Pancreas (tissue), 10 donors: Measurements from ENCODE around the gene PHKG1. TPM values are rescaled to one million over a fixed set of nuclear protein-coding genes. Genes with fewer than 3 reads are reported as not detected.
A peak's percentile ranks its signal among the peaks of the same experiment; 100 is the strongest.
"Not testable (repeated sequence)": the region's sequence is repeated elsewhere in the genome, so short reads cannot be mapped to it uniquely, and the experiment has no call there.

ENCODE experiments used
- ATAC-seq, 4 donors: fragments of 200-7000 bp; cut with Tn5 transposase; one replicate each; pipeline versions ENCODE4 v1.8.0 to v1.9.1; 2020; ENCODE audit warnings: mild to moderate bottlenecking in 4 of 4, moderate library complexity in 4 of 4
- DNase-seq, 6 donors: peaks; one replicate each; pipeline ENCODE4 v3.0.0-alpha.2; 2020
- FAIRE-seq: peaks from 2 replicates; lab custom pipeline; 2012; peaks lifted over from hg19 to GRCh38; lab: Jason Lieb, UNC
- H3K27ac ChIP-seq, 4 donors: fragments of 200-600 bp; sonication (generic); 1 replicate in 3 of 4; 2 replicates in 1 of 4; pipeline versions ENCODE4 v1.5.0 to v1.8.0; 2020
- H3K27me3 ChIP-seq, 4 donors: fragments of 200-600 bp; one replicate each; pipeline ENCODE4 v1.8.0; 2021
- H3K36me3 ChIP-seq, 3 donors: fragments of 200-600 bp; sonication (generic) in 1 of 3; one replicate each; pipeline versions ENCODE4 v1.5.0 to v1.8.0; 2020 to 2021
- H3K4me1 ChIP-seq, 3 donors: fragments of 200-600 bp; one replicate each; pipeline ENCODE4 v1.8.0; 2021
- H3K4me3 ChIP-seq, 4 donors: fragments of 200-600 bp; sonication (generic) in 2 of 4; one replicate each; pipeline versions ENCODE4 v1.5.0 to v1.8.0; 2020 to 2021
- H3K9me3 ChIP-seq, 4 donors: fragments of 200-600 bp; one replicate each; pipeline ENCODE4 v1.8.0; 2021
- WGBS, 2 donors: extraction: QIAGEN DNeasy Blood & Tissue Kit; methylation state at CpG; one replicate each; pipeline ENCODE4 v1.1.7; 2013; 5-methylcytosine and 5-hydroxymethylcytosine counted together
- intact Hi-C, 3 donors: fragments of 100-400 bp; cut with DNase I; formaldehyde crosslinking; loops; one replicate each; pipeline versions ENCODE4 v1.11.1 to v1.14.2; 2022
- polyA plus RNA-seq, 2 donors: library from polyadenylated mRNA; stranded (reverse); fragments of 200-250 nt; gene quantifications; one replicate each; pipeline ENCODE4 v1.2.3, GENCODE V29; 2013
- total RNA-seq, 6 donors: library from RNA; stranded (reverse); fragmentation: NEBNext Ultra II Directional in 4 of 6; extraction: Animal tissue kit (Norgen Biotek cat#: 25700) in 4 of 6; gene quantifications; one replicate each; pipeline versions ENCODE4 v1.2.1 to v1.2.4, GENCODE V29; 2021 to 2023
- TF ChIP-seq, protein P1 (sequence below), 4 donors: fragments of 200-600 bp; sonication (generic) in 3 of 4; IDR thresholded peaks; one replicate each; pipeline versions ENCODE4 v1.5.0 to v1.8.0; 2021; ENCODE audit warnings: antibody characterized with exemption in 4 of 4
- donor health status: healthy with polysubstance abuse.
- donor health status: DM: no; HTN: no; CAD: no; lungs with moderate emphysema.
- donor health status: DM: no; HTN: no; CAD: no.
- donor health status: control.
- donor health status: control.
- donor health status: Bipolar disorder and iron deficiency.
- donor health status: DM: yes; HTN: yes; CAD: no.
- donor health status: DM: no; HTN: no; CAD: no.
- donor health status: DM: no; HTN: no; CAD: no.
- donor health status: DM: yes; HTN: yes; CAD: no.

Gene PHKG1
- total and polyA plus RNA-seq, 8 donors: 0.16 to 1.6 (median 0.61) TPM

DNA sequence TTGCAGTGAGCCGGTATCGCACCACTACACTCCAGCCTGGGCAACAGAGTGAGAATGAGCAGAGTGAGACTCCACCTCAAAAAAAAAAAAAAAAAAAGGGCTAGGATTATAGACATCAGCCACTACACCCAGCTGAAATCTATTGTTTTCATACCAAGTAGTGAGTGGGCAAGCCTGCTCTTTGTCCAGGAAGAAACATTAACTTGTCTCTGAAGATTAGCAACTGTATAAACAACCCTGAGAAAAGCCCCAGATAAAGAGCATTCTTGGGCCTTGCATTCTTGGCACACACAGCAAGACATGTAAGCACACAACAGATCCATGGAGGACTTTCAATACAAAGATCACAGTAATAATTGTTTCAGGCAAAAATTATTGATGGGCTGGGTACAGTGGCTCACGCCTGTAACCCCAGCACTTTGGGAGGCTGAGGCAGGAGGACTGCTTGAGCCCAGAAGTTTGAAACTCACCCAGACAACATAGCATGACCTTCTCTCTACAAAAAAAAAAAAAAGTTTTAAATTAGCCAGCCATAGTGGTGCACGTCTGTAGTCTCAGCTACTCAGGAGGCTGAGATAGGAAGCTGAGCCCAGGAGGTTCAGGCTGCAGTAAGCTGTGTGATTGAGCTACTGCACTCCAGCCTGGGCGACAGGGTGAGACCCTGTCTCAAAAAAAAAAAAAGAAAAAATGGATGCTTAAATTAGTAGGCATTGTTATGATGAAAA is 45.9 kb downstream of the PHKG1 start:
- H3K4me3 ChIP-seq: no peak overlapping the region
- TF ChIP-seq, protein P1, sequence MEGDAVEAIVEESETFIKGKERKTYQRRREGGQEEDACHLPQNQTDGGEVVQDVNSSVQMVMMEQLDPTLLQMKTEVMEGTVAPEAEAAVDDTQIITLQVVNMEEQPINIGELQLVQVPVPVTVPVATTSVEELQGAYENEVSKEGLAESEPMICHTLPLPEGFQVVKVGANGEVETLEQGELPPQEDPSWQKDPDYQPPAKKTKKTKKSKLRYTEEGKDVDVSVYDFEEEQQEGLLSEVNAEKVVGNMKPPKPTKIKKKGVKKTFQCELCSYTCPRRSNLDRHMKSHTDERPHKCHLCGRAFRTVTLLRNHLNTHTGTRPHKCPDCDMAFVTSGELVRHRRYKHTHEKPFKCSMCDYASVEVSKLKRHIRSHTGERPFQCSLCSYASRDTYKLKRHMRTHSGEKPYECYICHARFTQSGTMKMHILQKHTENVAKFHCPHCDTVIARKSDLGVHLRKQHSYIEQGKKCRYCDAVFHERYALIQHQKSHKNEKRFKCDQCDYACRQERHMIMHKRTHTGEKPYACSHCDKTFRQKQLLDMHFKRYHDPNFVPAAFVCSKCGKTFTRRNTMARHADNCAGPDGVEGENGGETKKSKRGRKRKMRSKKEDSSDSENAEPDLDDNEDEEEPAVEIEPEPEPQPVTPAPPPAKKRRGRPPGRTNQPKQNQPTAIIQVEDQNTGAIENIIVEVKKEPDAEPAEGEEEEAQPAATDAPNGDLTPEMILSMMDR (IDR thresholded peaks at IDR 0.05): no peak
- H3K9me3 ChIP-seq: no peaks in the 10 kb centered on the region
- intact Hi-C loops: no loop called here
- ATAC-seq: peak; percentile 45 to 64 (median 58)
- FAIRE-seq: no peak
- no peaks in the 10 kb centered on the region for H3K27me3 ChIP-seq
- peaks cover 14 to 24% (median 24%) of the 10 kb centered on the region in 3 donors for H3K4me1 ChIP-seq
- DNase-seq: peak in 4 of 6 donors; percentile 18 to 64 (median 56)
- 15 to 16% methylated on average over 5 of the region's 5 CpGs for WGBS, 2 donors
- no peaks in the 10 kb centered on the region for H3K36me3 ChIP-seq
- H3K27ac ChIP-seq: peak overlapping the region; percentile 54 to 85 (median 72)

DNA sequence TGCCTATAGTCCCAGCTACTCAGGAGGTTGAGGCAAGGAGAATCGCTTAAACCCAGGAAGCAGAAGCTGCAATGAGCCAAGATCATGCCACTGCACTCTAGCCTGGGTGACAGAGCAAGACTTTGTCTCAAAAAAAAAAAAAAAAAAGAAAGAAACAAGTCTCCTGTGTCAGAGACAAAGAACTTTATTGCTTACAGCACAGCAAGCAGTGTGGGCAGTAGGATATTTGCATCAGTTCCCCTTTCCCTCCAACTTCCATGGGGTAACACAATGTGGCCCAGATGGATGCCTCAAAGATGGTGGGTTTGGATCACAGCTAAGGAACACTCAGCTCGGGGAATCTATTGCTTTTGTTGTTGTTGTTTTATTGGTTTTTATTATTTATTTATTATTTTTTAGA is 47.0 kb downstream of the PHKG1 start:
- FAIRE-seq, H3K27me3 ChIP-seq, H3K36me3 ChIP-seq, intact Hi-C loops, H3K9me3 ChIP-seq, ATAC-seq, H3K4me3 ChIP-seq: not testable (repeated sequence)
- DNase-seq: peak in 1 of 6 donors; percentile 6
- H3K27ac ChIP-seq: peak overlapping the region in 3 of 4 donors; percentile 60 to 85 (median 85)
- H3K4me1 ChIP-seq: peaks cover 14 to 24% (median 24%) of the 10 kb centered on the region in 3 donors
- WGBS, 2 donors: 93 to 95% methylated on average over 2 of the region's 2 CpGs

DNA sequence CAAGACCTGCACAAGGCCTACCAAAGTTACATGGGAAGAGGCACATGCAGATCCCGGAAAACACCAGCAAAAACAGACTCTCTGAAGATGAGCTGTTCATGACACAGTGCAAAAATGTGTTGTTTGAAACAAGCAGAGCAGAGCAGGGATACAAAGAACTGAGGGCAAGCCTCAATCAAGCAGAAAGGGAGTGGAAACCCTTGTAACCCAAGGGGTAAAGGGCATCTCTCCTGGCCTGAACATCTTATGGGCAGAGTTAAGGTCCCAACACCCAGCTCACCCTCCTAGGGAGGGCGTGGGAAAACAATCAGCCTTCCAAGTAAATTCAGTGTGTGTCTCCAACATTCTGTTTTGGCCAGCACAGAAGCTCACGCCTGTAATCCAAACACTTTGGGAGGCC is 52.0 kb downstream of the PHKG1 start:
- H3K27me3 ChIP-seq: no peaks in the 10 kb centered on the region
- H3K36me3 ChIP-seq: no peaks in the 10 kb centered on the region
- no peak overlapping the region for H3K4me3 ChIP-seq
- H3K27ac ChIP-seq: peak overlapping the region in 1 of 4 donors; percentile 33
- no peak for FAIRE-seq
- 57 to 64% methylated on average over 3 of the region's 3 CpGs for WGBS, 2 donors
- intact Hi-C loops: no loop called here
- H3K9me3 ChIP-seq: no peaks in the 10 kb centered on the region
- TF ChIP-seq, protein P1 (IDR thresholded peaks at IDR 0.05): no peak
- H3K4me1 ChIP-seq: no peaks in the 10 kb centered on the region
- DNase-seq: no peak
- ATAC-seq: peak in 2 of 4 donors; percentile 11 to 61

DNA sequence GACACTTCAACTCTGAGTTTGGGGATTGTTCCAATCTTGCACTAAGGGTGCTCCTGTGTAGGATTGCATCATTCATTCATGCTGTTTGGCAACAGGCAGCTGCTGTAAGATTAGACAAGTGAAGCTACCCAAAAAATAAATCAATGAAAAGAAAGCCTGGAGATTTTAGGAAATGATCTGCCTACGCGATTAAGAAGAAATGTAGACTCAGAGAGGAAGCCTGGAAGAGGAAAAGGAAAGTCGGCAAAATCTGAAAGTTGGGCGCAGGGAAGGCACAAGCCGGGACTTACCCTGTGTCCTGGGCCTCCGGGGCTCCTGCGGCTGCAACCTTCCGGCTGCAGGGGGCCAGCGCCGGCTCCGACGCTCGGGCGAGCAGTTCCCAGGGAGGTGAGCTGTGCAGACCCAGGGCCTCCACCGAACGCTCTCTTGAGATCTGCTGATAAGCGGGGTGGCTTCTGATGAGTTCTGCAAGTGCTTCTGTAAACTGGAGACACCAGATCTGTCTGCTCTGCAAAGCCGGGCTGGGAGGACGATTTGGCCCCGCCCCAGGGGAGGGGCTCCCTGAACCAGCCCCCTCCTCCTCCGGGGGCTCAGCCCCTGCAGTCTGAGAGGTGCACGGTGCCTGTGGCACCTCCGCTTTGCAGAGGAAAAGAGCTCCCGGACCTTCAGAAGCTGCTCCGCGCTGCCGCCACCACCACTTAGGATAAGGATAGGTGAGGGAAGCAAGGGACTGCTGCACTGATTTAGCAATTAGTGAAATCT is 58.9 kb downstream of the PHKG1 start:
- no peak for FAIRE-seq
- ATAC-seq: peak; percentile 79 to 89 (median 88)
- Histone ChIP-seq H3K9me3 (no peaks in the 10 kb centered on the region), H3K36me3 (no peaks in the 10 kb centered on the region), H3K27ac (peak overlapping the region in 3 of 4 donors; percentile 18 to 64 (median 34)), H3K27me3 (no peaks in the 10 kb centered on the region), H3K4me3 (peak overlapping the region; percentile 23 to 71 (median 45)), H3K4me1 (peaks cover 0 to 11% (median 0%) of the 10 kb centered on the region in 3 donors)
- intact Hi-C loops: no loop called here
- WGBS, 2 donors: 0% methylated on average over 26 to 27 of the region's 27 CpGs
- TF ChIP-seq, protein P1 (IDR thresholded peaks at IDR 0.05): peak in 2 of 4 donors; percentile 10 to 16
- DNase-seq: peak; percentile 37 to 77 (median 56)

DNA sequence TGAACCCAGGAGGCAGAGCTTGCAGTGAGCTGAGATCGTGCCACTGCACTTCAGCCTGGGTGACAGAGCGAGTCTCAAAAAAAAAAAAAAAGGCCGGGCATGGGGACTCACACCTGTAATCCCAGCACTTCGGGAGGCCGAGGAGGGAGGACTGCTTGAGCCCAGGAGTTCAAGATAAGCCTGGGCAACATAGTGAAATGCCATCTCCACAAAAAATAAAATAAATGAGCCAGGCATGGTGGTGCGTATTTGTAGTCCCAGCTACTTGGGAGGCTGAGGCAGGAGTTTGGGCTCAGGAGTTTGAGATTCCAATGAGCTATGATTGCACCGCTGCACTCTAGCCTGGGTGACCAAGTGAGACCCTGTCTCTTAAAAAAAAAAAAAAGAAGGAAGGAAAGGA is 60.2 kb downstream of the PHKG1 start:
- H3K4me3 ChIP-seq, H3K27ac ChIP-seq, H3K9me3 ChIP-seq, FAIRE-seq, ATAC-seq, DNase-seq, H3K36me3 ChIP-seq, intact Hi-C loops, H3K27me3 ChIP-seq: not testable (repeated sequence)
- WGBS, 2 donors: 92 to 97% methylated on average over 6 to 7 of the region's 7 CpGs
- peaks cover 0 to 11% (median 0%) of the 10 kb centered on the region in 3 donors for H3K4me1 ChIP-seq

DNA sequence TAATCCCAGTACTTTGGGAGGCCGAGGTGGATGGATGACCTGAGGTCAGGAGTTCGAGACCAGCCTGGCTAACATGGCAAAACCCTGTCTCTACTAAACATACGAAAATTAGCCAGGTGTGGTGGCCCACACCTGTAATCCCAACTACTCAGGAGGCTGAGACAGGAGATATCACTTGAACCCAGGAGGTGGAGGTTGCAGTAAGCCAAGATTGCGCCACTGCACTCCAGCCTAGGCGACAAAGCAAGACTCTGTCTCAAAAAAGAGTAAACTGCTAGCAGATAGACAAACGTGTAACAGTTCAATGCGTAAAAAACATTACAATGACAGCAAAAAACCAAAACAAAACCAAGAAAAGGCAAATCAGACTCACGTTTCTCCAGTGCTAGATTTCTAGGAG is 61.2 kb downstream of the PHKG1 start:
- intact Hi-C loops, ATAC-seq, H3K4me3 ChIP-seq, H3K27ac ChIP-seq, DNase-seq, H3K9me3 ChIP-seq, H3K36me3 ChIP-seq, FAIRE-seq, H3K27me3 ChIP-seq: not testable (repeated sequence)
- WGBS, 2 donors: 79 to 83% methylated on average over 8 of the region's 8 CpGs
- peaks cover 0 to 11% (median 0%) of the 10 kb centered on the region in 3 donors for H3K4me1 ChIP-seq
